GM12891 (cell line): ENCODE data around the gene KDM4B.

Source experiments
- POLR2A ChIP-seq: IDR thresholded peaks from 2 replicates; pipeline ENCODE4 v1.6.1; 2011; ENCODE audit warnings: low read depth, low read length, control low read depth
- POLR2AphosphoS5 ChIP-seq: IDR thresholded peaks from 2 replicates; pipeline ENCODE4 v1.6.1; 2011; ENCODE audit warnings: low read depth, low read length, control low read depth

- TF ChIP-seq POLR2AphosphoS5 (no peak), POLR2A (no peak)
Measured at GRCh38 chr19:5132206-5132560, 163.3 kb downstream of the KDM4B start.
